Testis (tissue), 2 donors: Measurements from ENCODE around the gene SHE.

Experiments
- CTCF ChIP-seq, 3 experiments: fragments of 450-650 bp in 2 of 3; fragments of 200-600 bp in 1 of 3; sonication (generic) in 1 of 3; IDR thresholded peaks; one replicate each; pipeline ENCODE4 v1.5.1; 2016 to 2019; ENCODE audit warnings: antibody characterized with exemption in 3 of 3, mild to moderate bottlenecking in 2 of 3, moderate library complexity in 1 of 3
- POLR2A ChIP-seq: fragments of 450-650 bp; IDR thresholded peaks from one replicate; pipeline ENCODE4 v1.6.1; 2017; ENCODE audit warnings: antibody characterized with exemption, mild to moderate bottlenecking, moderate library complexity

- no peak for TF ChIP-seq POLR2A
- peak in 1 of 3 experiments; percentile 31 for TF ChIP-seq CTCF (IDR thresholded peaks at IDR 0.05)
Measured at GRCh38 chr1:154478639-154479038, 23.6 kb downstream of the SHE start.
